ENCODE results near the gene PILRA. TPM values are rescaled to one million over a fixed set of nuclear protein-coding genes. Genes with fewer than 3 reads are reported as not detected.

PILRA gene
- total and polyA plus RNA-seq, 2 of the 13 experiments (the other 11 are each of a cell fraction or from before 2014, with no cell fraction given) = 0.13 to 1.3 TPM

DNA sequence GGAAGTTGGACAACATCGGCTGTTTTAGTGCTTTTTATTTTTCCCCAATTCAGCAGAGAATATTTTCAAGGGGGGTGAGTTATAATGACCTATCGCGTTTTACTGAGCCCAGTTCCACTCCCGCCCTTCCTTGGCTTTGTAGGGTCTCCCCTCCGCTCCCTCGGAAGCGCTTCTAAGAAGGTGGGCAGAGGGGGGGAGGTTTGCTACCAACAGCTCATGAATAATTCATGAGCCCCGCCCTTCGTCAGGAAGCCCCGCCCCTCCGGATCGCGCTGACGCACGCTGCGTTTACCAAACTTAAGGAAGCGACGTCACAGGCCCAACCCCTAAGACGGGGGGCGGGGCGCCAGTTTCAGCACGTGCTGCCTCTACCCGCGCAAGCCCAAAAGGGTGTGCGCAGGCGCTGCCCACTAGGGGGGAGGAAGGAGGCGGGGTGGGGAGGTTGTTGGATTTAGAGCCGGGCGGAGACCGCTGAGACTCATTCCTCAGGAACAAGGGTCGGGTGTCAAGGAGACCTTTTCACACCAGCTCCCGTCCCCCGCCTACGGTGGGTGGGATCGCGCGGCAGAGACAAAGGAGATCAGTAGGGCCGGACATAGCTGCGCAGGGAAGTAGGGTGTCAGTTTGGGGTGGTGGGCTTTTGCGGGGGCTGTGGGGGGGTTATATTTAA is 55.8 kb downstream of the PILRA start (continued):
- no peak for TF ChIP-seq ZNF83 (CRISPR knock-in tag; IDR thresholded peaks at IDR 0.05; ENCODE audit: borderline replicate concordance)
- TF ChIP-seq, protein P1, sequence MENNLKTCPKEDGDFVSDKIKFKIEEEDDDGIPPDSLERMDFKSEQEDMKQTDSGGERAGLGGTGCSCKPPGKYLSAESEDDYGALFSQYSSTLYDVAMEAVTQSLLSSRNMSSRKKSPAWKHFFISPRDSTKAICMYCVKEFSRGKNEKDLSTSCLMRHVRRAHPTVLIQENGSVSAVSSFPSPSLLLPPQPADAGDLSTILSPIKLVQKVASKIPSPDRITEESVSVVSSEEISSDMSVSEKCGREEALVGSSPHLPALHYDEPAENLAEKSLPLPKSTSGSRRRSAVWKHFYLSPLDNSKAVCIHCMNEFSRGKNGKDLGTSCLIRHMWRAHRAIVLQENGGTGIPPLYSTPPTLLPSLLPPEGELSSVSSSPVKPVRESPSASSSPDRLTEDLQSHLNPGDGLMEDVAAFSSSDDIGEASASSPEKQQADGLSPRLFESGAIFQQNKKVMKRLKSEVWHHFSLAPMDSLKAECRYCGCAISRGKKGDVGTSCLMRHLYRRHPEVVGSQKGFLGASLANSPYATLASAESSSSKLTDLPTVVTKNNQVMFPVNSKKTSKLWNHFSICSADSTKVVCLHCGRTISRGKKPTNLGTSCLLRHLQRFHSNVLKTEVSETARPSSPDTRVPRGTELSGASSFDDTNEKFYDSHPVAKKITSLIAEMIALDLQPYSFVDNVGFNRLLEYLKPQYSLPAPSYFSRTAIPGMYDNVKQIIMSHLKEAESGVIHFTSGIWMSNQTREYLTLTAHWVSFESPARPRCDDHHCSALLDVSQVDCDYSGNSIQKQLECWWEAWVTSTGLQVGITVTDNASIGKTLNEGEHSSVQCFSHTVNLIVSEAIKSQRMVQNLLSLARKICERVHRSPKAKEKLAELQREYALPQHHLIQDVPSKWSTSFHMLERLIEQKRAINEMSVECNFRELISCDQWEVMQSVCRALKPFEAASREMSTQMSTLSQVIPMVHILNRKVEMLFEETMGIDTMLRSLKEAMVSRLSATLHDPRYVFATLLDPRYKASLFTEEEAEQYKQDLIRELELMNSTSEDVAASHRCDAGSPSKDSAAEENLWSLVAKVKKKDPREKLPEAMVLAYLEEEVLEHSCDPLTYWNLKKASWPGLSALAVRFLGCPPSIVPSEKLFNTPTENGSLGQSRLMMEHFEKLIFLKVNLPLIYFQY (CRISPR knock-in tag; IDR thresholded peaks at IDR 0.05; ENCODE audit: borderline replicate concordance) = 0 out of 2 replicates have a peak, but pooled peaks have one; percentile 6
- no peak for TF ChIP-seq RBM22 (optimal IDR thresholded peaks at IDR 0.05; ENCODE audit: low read length)
- TF ChIP-seq SMYD3 (CRISPR knock-in tag; IDR thresholded peaks at IDR 0.05) = no peak
- 0 out of 2 replicates have a peak, but pooled peaks have one; percentile 48 for TF ChIP-seq ZNF484 (CRISPR knock-in tag; IDR thresholded peaks at IDR 0.05; ENCODE audit: borderline replicate concordance, low read depth)
- TF ChIP-seq TARDBP (CRISPR knock-in tag; IDR thresholded peaks at IDR 0.05) = no peak; the same call in 1 of the 2 replicates
- peak; percentile 47 for TF ChIP-seq TEAD3 (CRISPR knock-in tag; optimal IDR thresholded peaks at IDR 0.05; ENCODE audit: borderline replicate concordance)
- 0 out of 2 replicates have a peak, but pooled peaks have one; percentile 41 for TF ChIP-seq SIN3B (IDR thresholded peaks at IDR 0.05; ENCODE audit: low read length)
- TF ChIP-seq TBX3 (IDR thresholded peaks at IDR 0.05; ENCODE audit: borderline replicate concordance) = peak; percentile 66; the same call in 1 of the 2 replicates
- peak; percentile 78 for TF ChIP-seq HNRNPH1 (optimal IDR thresholded peaks at IDR 0.05; ENCODE audit: low read depth, low read length)
- TF ChIP-seq, protein P2, sequence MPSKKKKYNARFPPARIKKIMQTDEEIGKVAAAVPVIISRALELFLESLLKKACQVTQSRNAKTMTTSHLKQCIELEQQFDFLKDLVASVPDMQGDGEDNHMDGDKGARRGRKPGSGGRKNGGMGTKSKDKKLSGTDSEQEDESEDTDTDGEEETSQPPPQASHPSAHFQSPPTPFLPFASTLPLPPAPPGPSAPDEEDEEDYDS (CRISPR knock-in tag; IDR thresholded peaks at IDR 0.05) = peak; percentile 84
- TF ChIP-seq FOXA1 (IDR thresholded peaks at IDR 0.05) = no peak
- TF ChIP-seq FOXA1 (CRISPR knock-in tag; IDR thresholded peaks at IDR 0.05) = peak; percentile 50; the same call in 1 of the 2 replicates
- no peak for TF ChIP-seq CAMTA2 (CRISPR knock-in tag; IDR thresholded peaks at IDR 0.05; ENCODE audit: borderline replicate concordance)
- no peak for TF ChIP-seq ZFP41 (CRISPR knock-in tag; IDR thresholded peaks at IDR 0.05; ENCODE audit: borderline replicate concordance)
- TF ChIP-seq RFX3 (CRISPR knock-in tag; IDR thresholded peaks at IDR 0.05) = no peak; the same call in 1 of the 2 replicates
- TF ChIP-seq, protein P3, sequence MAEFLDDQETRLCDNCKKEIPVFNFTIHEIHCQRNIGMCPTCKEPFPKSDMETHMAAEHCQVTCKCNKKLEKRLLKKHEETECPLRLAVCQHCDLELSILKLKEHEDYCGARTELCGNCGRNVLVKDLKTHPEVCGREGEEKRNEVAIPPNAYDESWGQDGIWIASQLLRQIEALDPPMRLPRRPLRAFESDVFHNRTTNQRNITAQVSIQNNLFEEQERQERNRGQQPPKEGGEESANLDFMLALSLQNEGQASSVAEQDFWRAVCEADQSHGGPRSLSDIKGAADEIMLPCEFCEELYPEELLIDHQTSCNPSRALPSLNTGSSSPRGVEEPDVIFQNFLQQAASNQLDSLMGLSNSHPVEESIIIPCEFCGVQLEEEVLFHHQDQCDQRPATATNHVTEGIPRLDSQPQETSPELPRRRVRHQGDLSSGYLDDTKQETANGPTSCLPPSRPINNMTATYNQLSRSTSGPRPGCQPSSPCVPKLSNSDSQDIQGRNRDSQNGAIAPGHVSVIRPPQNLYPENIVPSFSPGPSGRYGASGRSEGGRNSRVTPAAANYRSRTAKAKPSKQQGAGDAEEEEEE (CRISPR knock-in tag; IDR thresholded peaks at IDR 0.05; ENCODE audit: borderline replicate concordance) = no peak
- TF ChIP-seq HCFC1 (IDR thresholded peaks at IDR 0.05; ENCODE audit: low read depth, low read length) = no peak; the same call in 1 of the 2 replicates
- peak; percentile 33; the same call in 1 of the 2 replicates for TF ChIP-seq YEATS4 (CRISPR knock-in tag; IDR thresholded peaks at IDR 0.05; ENCODE audit: borderline replicate concordance)
- no peak; the same call in 1 of the 2 replicates for TF ChIP-seq ZBTB20 (CRISPR knock-in tag; IDR thresholded peaks at IDR 0.05; ENCODE audit: borderline replicate concordance, low read depth)
- TF ChIP-seq NFE2L1 (CRISPR knock-in tag; IDR thresholded peaks at IDR 0.05; ENCODE audit: borderline replicate concordance) = no peak
- TF ChIP-seq HMGA1 (CRISPR knock-in tag; conservative IDR thresholded peaks at IDR 0.05) = no peak
- TF ChIP-seq, protein P4, sequence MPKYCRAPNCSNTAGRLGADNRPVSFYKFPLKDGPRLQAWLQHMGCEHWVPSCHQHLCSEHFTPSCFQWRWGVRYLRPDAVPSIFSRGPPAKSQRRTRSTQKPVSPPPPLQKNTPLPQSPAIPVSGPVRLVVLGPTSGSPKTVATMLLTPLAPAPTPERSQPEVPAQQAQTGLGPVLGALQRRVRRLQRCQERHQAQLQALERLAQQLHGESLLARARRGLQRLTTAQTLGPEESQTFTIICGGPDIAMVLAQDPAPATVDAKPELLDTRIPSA (CRISPR knock-in tag; IDR thresholded peaks at IDR 0.05; ENCODE audit: borderline replicate concordance) = no peak; the same call in 1 of the 2 replicates
- TF ChIP-seq TOE1 (CRISPR knock-in tag; IDR thresholded peaks at IDR 0.05) = no peak

All from HepG2 (cell line).